HG03135 (cell line): ENCODE measurements around the gene SRD5A1.
A peak's percentile ranks its signal among the peaks of the same experiment; 100 is the strongest.

Experiments used
- ATAC-seq: cut with Tn5 transposase; IDR thresholded peaks from one replicate; pipeline ENCODE4 v1.9.1; 2021; ENCODE audit warnings: mild to moderate bottlenecking, moderate library complexity; ENCODE audit not compliant: unreplicated experiment

SRD5A1 gene

DNA sequence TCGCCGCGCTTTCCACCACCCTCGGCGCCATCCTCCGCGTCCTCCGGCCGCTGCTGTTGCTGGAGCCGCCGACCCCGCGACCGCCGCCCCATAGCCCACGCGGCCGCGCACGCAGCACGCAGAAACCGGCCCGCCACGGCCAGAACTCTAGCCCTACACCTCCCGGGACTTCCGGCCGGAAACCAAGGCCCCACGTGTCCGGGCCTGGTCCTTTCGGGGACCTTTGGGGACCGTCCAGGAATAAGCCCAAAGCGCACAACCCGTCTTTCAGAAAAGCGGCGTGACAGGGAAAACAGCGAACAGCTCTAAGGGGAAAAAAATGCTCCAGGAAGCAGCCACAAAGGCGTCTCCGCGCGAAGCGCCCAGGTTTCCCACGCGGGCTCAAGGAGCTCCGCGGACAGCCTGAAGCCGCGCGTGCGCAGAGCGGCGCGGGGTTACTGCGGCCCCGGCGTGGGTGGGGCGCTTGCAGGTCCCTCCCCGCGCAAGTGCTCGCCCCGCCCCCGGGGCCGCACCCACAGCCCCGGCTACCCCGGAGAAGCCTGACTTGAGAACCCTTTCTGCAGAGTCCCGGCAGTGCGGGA is at the start of gene SRD5A1, which contains the start of gene NSUN2:
Gene SRD5A1, plus strand, starts transcription at position 553 of the 581 bp plus-strand sequence. CDS start 137 bp downstream, outside the sequence.
Gene NSUN2, minus strand, starts transcription at position 157 of the 581 bp plus-strand sequence. Its CDS starts 65 bp downstream, at position 92.
- ATAC-seq: peak; percentile 86

- no peak for ATAC-seq
Observed at GRCh38 chr5:6584101-6584645, 49.1 kb upstream of the SRD5A1 start.

DNA sequence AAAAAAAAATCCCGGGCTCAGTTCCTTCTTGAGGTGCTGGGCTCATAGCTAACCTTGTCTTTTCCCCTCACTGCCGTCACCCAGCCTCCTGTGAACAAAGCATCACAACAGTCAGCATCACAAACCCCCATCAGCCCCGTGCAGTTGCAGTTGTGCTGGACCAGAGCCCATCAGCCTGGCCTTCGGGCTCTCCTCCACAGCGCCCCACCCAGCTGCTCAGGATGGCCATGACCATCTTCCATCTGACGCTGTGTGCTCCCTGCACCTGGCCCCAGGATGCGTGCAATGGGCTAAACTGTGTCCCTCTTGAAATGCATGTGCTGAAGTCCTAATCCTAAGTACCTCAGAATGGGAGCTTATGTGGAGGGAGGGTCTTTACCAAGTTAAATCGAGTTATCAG is 48.5 kb upstream of the SRD5A1 start:
- no peak for ATAC-seq

DNA sequence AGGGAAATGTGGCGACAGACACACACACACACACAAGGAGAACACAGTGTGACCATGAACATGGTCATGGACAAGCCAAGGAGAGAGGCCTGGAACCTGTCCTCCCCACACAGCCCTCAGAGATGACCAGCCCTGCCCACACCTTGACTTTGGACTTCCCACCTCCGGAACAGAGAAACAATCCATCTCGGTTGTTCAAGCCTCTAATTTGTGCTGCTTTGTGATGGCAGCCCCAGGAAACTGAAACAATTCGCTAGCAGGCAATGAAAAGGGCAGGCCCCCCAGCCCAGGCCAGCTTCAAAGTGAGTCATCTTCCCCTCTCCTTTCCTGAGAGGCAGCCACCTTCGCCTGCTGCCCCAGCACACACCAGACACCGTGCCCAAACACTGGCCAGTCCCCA is 48.1 kb upstream of the SRD5A1 start:
- no peak for ATAC-seq

DNA sequence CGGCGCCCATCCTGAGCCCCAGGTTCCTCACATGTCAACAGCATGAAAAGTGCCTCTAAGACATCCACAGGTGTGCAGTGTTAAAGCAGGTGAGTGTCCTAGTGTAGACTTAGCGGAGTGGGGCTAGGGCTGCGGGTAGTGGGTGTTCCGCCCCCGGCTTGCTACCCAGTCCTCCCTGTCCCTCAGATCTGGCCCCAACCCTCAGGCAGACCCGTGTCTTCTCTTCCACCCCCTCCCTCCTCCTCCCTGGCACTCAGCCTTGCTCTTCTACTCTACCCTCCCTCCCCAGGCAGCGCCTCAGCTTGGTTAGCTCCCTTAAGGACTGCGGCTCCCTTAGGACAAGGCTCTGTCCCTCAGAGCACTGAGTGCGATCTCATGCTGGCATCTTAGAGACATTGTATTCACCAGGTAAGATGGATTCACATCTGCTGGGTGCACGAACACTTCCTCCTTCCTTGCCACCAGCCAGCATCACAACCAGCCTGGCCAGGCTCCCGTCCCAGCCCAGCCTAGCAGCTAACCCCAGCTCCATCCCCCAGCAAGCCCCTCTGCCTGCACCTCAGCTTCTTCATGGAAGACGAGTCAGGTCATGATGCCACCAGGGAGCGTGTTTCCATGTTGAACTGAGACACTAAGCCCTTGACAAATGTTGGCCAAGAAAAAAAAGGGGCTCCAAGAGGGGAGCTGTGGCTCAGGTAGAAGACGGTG is 47.1 kb upstream of the SRD5A1 start:
- no peak for ATAC-seq

DNA sequence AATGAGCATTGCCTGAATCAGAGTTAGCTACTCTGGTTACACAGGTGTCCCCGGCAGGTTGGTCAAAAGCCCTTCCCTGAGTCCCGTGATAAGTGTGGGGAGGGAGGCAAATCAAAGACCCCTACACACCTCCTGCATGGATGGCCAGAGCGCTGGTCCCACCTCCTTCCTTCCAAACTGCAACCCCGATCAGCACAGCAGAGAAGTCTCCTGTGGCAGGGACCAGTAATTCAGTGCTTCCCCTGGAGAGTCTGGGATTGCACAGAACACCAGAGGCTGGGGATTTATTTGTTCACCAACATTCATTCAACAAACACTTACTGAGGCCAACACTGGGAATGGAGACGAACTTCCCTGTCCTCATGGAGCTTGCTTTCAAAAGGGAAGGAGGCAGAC is 46.6 kb upstream of the SRD5A1 start:
- ATAC-seq: no peak

GRCh38 chr5:6587171-6587570 is 46.1 kb upstream of the SRD5A1 start:
- no peak for ATAC-seq

- no peak for ATAC-seq
Observed at GRCh38 chr5:6590581-6590980, 42.7 kb upstream of the SRD5A1 start.

DNA sequence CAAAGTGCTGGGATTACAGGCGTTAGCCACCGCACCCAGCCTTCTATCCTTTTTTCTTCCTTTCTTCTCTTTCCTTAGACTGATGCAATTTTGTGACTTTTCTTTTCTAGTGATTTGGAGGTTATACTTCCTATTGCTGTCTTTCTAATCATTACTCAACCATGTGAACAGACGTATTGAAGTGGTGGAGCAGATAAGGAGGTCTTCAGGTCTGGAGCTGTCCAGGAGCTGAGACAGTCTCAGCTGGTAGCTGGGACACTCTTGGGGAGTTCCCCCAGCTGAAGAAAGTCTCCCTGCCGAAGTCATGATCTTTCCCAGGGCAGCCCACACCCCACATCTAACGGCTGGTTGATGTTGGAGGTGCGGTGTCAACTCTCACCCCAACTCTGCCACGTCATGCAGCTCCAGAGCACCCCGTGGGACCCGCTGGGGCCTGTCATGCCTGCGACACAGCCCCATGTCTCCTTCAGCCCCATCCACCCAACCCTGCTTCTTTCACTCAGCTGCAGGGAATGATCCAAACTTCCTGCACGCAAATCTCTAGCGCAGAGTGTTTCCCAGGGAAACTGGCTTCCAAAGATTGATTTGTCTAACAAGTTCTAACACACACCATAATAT is 41.5 kb upstream of the SRD5A1 start:
- no peak for ATAC-seq

DNA sequence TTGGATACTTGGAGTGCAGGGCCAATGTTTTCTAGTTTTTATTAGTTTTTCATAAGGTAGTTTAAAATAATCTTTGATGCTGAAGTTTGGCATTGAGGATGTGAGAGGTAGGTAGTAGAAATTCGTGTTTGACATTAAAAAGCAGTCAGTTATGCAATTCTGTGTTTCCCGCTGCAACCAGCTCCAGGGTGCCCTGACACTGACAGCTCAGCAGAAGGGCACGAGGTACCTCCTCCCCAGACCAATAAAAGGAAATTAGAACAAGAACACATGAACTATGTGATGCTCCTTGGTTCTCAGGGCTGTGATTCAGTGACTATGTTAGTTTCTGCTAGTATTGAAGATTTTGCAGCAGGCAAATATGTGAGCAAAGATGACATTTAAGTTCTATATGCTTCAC is 40.6 kb upstream of the SRD5A1 start:
- ATAC-seq: no peak

DNA sequence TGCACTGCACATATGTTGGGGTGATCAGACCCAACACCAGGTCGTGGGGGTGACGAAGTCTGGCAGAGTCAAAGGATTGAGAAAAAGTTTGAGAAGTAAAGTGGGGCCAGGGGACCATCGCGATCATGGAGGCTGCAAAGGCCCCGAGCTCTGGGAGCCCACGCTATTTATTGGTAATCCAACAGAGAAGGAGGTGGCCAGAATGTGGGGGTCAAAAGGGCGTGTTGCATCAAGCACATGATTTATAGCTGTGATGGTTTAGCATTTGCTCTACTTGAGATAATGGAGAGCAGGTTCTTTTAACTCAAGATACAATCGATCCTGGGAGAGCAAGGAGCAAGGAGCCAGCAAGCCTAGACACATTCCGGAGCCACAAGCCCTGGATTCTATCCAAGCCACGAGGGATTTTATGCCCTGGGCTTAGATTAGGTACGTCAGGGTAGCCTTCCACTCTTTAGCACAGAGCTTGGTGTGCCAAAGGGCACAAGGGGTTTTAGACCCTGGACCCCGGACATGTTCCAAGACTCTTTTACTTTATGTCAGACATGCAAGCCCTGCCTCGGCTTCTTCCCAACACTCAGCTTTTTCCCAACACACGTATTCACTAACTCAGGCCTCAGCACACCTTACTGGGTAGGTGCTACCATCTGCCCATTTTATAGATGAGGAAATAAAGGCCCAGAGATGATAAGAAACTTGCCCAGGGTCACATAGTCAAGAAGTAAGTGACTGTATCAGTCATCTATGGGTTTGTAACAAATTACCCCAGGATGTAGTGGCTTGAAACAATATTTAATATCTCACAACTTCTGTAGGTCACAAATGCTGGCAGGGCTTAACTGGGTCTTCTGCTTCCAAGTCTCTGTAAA is 39.9 kb upstream of the SRD5A1 start:
- ATAC-seq: no peak

DNA sequence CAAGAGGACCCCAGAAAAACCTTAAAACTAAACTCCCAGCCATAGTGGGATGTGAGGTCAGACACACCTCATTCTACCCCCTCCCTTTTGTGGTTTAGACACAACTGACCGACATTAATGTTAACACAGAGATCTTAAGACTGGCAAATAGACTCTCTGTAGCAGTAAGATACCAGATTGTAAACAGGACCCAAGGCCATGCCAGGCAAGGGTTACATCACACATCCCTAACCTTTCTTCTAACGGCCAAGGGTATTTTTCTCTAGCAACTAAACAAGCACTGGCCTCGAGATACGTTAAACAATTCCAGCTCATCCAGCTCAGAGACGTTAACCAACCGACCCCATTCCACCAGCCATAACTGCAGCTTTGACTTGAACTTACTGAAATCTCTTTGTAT is 39.2 kb upstream of the SRD5A1 start:
- no peak for ATAC-seq

DNA sequence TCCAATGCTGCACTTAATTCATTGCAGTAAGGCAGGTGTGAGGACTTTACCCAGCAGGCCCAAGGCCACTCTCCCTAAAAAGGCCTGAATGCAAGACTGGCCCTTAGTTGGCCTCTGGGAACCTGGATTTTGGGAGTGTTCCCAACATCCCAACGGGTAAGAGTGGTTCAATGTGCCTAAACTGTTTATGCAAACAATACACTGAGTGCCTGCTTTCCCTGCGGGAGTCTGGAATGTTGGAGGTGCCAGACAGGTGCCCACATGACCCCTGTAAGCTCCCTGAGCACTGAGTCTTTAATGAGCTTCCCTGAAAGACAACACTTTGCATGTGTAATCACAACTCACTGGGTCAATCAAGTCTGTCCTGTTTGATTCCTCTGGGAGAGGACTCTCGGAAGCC is 37.8 kb upstream of the SRD5A1 start:
- ATAC-seq: no peak

DNA sequence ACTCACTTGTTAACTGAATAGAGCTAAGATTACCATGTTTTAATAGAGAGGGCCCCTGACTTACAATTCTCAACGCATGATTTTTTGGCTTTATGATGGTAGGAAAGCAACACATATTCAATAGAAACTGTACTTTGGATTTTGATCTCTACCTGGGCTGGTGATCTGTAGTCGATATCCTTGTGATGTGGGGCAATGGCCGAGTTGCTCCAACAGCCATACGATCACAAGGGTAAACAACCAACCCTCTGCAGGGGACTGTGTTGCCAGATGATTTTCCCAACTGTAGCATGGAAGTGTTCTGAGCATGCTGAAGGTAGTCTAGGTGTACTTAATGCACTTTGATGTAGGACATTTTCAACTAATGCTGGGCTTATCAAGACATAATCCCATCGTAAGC is 36.9 kb upstream of the SRD5A1 start:
- ATAC-seq: no peak

GRCh38 chr5:6597557-6597956 is 35.7 kb upstream of the SRD5A1 start:
- no peak for ATAC-seq

GRCh38 chr5:6598351-6598900 is 34.8 kb upstream of the SRD5A1 start:
- ATAC-seq: no peak

- no peak for ATAC-seq
Observed at GRCh38 chr5:6599739-6600138, 33.5 kb upstream of the SRD5A1 start.

DNA sequence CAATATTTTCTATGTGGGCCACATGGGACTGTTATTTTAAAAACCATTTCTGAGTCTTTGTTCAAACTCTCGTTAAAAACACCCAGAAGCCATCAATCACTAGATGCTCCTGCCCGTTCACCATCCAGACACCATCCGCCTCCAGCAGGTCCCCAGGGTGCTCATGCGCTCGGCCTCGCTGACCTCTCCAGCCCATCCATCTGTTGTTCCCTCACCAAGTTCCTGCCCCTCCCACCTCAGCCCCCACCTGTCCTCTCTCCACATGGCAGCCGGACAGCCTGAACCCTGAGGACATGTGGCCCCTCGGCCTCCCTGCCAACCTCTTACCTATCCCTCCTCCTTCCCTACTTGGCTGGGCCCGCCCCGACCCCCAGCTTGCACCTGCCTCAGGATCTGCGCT is 32.0 kb upstream of the SRD5A1 start:
- no peak for ATAC-seq

DNA sequence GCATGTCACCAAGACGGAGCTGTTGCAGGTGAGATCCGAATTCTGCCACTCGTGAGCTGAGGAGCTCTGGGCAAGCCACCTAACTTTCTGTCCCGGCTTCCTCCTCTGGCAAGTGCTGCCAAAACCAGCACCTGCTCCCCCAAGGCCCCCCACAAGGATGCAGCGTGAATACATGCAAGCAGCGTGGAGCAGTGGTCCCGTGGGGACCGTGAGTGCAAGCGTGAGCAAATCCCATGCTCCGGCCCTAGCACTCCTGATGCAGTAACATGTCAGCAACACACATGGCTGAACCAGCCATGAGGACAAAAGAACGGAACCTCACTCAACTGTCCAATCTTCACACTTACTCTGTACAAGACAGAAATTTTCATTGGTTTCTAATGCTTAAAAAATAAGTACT is 31.4 kb upstream of the SRD5A1 start:
- no peak for ATAC-seq

DNA sequence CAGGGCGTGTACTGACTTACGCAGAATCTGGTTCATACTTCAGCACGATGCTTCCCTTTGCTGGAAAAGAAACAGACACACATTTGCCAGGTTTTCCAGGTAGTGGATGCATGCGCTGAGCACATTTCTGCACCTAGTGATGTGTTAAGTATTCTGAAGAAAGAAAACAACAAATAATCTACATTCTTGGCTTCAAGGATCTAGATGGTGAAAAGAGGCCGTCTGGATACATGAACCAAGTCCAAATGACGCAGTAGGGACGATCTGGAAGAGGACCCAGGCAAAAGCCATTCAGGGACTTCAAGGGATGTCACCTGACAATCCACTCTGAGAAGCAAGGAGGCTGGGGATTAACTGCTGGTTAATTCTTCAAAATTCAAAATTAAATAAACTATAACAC is 30.8 kb upstream of the SRD5A1 start:
- ATAC-seq: no peak

DNA sequence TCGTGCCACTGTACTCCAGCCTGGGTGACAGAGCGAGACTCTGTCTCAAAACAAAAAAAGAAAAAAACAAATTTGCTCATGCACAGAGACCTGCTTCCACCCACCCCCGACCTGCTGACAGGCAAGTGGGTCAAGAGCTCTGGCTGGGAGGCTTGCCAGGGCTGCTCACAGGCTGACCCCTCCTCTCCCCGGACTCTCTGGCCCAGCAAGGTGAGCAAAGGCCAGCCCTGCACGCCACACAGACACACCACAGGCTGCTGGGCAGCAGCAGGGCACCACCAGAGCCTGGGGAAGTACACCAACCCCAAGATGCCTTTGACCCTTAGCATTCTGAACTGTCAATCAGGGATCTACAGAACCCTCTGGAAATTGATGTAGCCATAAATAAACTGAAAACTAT is 29.6 kb upstream of the SRD5A1 start:
- ATAC-seq: no peak
